HG03095 (cell line): ENCODE results near the gene XDH.

Experiments
- ATAC-seq: cut with Tn5 transposase; IDR thresholded peaks from one replicate; pipeline ENCODE4 v1.9.1; 2021; ENCODE audit warnings: moderate library complexity; ENCODE audit not compliant: unreplicated experiment

The XDH gene

GRCh38 chr2:31333046-31333445 is 81.5 kb downstream of the XDH start:
- ATAC-seq, result no peak

GRCh38 chr2:31332521-31332920 is 82.0 kb downstream of the XDH start:
- ATAC-seq, result no peak

DNA sequence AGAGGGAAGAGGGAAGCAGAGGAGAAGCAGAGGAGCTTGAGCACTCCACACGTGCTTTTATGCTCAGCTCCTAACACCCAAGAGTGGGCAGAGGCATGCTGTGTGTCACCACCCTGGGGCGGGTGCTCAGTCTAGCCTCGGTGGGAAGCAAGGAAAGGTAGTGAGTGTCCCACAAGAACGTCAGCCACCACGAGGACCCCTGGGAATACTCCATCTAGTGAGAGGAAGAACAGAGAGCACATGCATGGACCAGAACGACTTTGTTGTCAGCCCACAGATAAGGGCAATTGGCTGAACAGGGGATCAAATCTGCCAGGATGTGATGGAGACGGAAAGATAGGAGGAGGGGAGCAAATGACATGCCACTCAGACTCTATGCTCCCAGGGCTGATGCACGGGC is 83.4 kb downstream of the XDH start:
- no peak for ATAC-seq

DNA sequence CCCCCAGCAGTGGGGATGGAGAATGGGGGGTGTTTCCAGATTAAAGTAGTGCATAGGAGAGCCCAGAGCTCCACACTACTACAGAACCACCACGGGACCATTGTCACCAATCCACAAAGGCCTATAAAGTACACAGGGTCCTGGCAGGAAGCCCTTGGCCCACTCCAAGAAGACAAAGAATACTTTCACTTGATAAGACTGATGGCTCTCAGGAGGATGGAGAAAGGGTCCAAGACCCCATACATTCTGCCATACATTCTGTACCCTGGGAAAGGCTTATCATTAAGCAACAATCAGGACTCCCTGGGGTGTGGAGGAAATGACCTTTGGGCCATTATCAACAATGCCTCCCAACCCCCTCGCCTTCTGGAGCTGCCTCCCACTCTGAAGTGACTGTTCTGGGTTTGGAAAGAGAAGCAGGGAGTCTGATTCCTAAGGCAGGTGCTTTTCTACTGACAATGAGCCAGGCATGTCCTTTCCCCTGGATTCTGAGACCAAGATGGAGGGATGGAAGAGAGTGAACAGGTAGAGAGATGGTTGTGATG is 85.4 kb downstream of the XDH start:
- ATAC-seq, result no peak

GRCh38 chr2:31328026-31328425 is 86.5 kb downstream of the XDH start:
- ATAC-seq, result no peak

- ATAC-seq, result no peak
Measured at GRCh38 chr2:31327505-31327904, 87.0 kb downstream of the XDH start.

- ATAC-seq, result peak; percentile 79
Measured at GRCh38 chr2:31324016-31324633, 90.4 kb downstream of the XDH start.

- no peak for ATAC-seq
Measured at GRCh38 chr2:31322371-31322770, 92.2 kb downstream of the XDH start.

DNA sequence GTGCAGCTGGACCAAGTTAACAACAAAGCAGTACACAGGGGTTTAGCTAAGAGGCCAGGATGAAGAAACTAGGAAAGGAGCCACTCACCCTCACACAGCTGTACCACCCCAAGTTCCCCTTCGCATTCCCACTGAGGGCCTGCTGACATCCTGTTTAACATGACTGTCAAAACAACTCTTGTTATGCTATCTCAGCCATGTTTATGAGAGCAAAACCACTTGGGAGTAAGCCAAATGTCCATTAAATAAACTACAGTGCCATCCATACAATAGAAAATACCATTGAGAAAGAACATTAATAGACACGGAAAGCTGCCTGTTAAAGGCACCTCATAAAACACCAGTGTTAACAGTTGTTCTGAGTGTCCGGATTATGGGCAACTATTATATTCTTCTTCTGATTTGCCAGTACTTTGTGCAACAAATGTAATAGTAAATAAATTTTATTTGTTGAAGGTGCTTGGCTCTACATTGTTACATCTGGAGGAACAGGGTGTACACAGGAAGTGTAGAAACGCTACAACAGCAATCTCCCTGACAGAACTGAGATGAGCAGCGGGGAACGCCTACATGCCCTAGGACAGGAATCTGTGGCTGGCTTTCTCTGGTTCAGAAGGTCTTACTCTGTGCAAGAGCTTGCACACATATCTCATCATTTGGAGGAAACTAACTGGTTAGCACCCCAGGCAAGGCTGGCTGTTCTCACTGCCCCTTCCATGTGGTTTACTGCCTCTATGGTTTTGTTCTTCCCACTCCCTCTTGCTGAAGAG is 95.0 kb downstream of the XDH start:
- peak; percentile 46 for ATAC-seq

- peak; percentile 77 for ATAC-seq
Measured at GRCh38 chr2:31318361-31319336, 95.9 kb downstream of the XDH start.

GRCh38 chr2:31317396-31317795 is 97.1 kb downstream of the XDH start:
- ATAC-seq, result no peak

- ATAC-seq, result no peak
Measured at GRCh38 chr2:31314761-31315160, 99.8 kb downstream of the XDH start.

GRCh38 chr2:31312898-31313297 is 101.6 kb downstream of the XDH start:
- no peak for ATAC-seq

GRCh38 chr2:31304816-31305215 is 109.7 kb downstream of the XDH start:
- ATAC-seq, result no peak

DNA sequence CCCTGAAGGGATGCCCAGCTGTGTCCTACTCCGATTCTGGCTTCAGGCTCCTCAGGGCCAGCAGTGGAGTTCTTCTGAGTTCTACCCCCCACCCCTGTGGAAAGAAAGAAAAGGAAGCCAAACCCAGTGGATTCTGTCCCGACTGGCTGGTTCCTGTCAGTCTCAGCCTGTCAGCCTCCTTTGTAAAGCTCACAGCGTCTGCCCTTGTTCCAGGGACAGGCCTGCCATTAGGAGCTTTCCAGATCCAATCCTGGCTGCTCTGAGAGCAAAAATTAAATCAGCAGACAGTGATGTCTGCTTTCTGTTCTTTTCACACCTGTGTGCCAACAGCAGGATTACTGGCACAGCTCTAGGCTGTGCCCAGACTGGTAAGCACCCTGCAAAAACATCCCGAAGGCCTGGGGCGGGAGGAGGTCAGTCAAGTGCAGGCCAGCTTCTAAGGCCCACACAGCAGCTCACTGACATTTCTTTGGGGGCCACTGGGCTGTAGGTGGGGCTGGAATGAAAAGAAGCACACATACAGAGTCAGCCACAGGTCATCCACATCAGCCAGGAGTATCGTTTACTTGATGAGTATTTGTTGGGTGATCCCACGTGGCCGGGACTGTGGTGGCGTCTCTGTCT is 111.5 kb downstream of the XDH start:
- ATAC-seq, result no peak

DNA sequence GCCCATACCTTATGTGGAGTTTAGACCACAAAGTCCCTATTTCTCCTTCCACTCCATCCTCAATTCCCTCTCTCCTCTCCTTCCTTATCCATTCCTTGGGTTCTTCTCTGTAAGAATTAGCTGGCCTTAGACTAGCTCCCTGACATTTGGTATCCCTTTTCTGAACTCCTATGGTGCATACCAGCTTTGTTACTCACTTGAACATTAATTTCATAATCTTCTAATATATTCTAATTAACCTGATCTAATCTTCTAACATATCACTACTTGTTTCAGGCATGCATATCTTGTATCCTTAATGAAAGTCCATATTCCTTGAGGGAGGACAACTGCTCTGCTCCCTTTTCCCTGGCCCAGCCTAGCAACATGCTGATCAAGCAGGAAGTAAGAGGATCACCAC is 114.2 kb downstream of the XDH start:
- no peak for ATAC-seq

- ATAC-seq, result no peak
Measured at GRCh38 chr2:31299547-31299946, 115.0 kb downstream of the XDH start.

GRCh38 chr2:31297751-31298150 is 116.8 kb downstream of the XDH start:
- no peak for ATAC-seq

- no peak for ATAC-seq
Measured at GRCh38 chr2:31296641-31297287, 117.8 kb downstream of the XDH start.

- no peak for ATAC-seq
Measured at GRCh38 chr2:31294196-31294595, 120.3 kb downstream of the XDH start.
